COLO668 (cell line): ENCODE results near the gene MAPKBP1.

Experiments
- DNase-seq: peaks from one replicate; lab custom pipeline; 2025; ENCODE audit not compliant: unreplicated experiment; lab: John Stamatoyannopoulos, UW

Gene MAPKBP1

GRCh38 chr15:41806291-41807181 is 32.3 kb downstream of the MAPKBP1 start:
- DNase-seq, result no peak

- no peak for DNase-seq
These were observed 34.8 kb downstream of the MAPKBP1 start for GRCh38 chr15:41809121-41809520.

DNA sequence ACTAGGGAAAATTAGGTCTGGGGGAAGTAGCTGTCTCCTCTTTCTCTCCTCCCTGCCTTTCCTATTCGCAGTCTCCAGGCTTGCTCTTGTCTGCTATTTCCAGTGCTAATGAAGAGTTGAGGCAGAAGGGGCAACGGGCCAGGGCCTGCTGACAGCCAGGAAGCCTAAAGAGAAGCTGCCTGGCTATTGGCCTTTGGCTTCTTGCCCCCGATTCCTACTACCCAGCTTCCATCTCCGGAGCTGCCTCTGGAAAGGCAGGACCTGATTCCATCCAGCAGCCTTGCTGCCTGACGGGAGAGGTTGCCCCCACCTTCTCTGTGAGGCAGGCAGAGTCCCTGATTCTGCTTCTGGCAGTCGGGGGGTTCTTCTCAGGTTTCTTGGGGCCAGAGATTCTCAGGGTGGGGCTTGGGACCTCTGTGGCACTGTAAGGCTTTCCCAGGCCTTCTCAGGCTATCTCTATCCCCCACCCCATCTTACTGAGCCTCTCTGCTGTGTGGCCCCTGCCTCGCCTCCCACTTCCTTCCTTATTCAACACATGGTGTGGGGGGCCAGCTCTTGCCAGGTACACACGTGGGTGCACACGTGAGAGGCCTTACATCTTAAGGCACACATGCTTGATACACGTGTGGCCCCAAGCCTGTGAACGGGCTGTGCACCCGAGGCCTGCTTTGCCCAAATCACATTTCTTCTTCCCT is 35.4 kb downstream of the MAPKBP1 start:
- no peak for DNase-seq

GRCh38 chr15:41810651-41811431 is 36.6 kb downstream of the MAPKBP1 start:
- no peak for DNase-seq

- DNase-seq, result peak; percentile 78
These were observed 37.3 kb downstream of the MAPKBP1 start for GRCh38 chr15:41811432-41812195.

DNA sequence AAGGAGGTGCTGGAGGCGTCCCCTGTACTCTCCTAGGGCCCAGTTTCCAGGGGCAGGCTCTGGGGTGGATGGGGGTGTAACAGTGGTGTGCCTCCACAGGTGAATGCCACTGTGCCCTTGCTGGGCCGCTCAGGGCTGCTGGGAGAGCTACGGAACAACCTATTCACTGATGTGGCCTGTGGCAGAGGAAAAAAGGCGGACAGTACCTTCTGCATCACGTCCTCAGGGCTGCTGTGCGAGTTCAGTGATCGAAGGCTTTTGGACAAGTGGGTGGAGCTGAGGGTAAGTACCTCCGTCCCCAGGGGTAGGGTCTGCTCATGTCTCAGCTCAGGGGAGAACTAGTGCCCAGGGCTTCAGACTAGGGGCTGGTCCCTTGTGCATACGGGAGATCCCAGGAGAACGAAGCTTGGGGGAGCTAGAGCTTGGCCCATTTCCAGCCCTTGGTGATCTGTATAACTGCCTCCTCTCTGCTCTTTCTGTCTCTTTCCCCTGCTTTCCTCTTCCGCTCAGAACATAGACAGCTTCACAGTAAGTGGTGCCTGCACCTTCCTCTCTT is 38.6 kb downstream of the MAPKBP1 start:
- no peak for DNase-seq

DNA sequence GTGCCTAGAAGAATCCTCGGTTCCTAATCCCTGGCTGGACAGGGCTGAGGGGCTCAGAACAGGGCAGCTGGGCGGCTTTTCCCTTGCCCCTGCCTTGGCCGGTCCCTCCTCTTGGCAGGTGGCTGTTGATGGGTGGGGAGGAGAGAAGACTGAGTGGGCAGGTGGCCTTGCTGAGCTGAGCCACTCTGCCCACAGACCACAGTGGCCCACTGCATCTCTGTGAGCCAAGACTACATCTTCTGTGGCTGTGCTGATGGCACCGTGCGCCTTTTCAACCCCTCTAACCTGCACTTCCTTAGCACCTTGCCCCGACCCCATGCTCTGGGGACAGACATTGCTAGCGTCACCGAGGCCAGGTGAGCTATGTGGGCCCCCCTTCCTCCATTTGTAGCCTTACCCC is 39.1 kb downstream of the MAPKBP1 start:
- no peak for DNase-seq

DNA sequence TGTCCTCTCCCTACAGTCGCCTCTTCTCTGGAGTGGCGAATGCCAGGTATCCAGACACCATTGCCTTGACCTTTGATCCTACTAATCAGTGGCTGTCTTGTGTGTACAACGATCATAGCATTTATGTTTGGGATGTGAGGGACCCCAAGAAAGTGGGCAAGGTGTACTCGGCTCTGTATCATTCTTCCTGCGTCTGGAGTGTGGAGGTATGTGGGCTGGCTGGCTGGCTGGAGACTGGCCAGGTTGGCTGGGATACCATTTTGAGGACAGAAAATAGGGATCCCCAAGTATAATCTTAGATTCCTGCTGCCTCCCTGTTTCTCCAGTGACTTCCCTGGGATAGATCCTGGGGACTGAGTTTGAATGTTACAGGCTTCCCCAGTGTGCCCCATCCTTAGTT is 40.2 kb downstream of the MAPKBP1 start:
- no peak for DNase-seq

GRCh38 chr15:41816788-41817187 is 42.5 kb downstream of the MAPKBP1 start:
- DNase-seq, result no peak

GRCh38 chr15:41817327-41817726 is 43.0 kb downstream of the MAPKBP1 start:
- no peak for DNase-seq

- no peak for DNase-seq
These were observed 43.5 kb downstream of the MAPKBP1 start for GRCh38 chr15:41817781-41818180.

DNA sequence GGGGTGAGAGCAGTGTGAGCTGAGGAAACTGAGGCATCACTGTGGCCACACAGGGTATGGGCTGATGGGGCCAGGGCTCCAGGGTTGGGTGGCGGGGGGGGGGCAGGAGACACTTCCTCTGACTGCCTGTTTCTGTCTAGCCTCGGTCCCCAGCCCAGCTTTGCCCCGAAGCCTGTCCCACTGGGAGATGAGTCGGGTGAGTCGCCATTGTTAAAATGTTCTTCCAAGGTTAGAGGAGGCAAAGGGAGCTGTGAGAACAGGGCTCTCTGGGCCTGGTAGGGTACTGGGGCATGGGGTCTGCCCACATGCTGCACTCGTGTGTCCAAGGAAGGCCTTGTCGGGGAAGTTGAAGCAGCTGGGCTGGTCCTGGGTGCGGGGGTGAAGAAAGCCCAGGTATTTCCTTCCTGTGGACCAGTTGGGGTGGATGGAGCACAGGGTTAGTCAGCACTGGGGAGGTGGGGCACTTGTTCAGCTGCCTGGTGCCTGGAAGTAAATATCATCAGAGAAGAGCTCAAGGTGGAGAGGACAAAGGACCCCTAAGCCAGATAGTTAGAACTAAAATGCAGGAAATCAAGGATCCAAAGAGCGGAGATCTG is 45.3 kb downstream of the MAPKBP1 start:
- no peak for DNase-seq

- no peak for DNase-seq
These were observed 46.6 kb downstream of the MAPKBP1 start for GRCh38 chr15:41820791-41821423.

GRCh38 chr15:41821831-41822230 is 47.5 kb downstream of the MAPKBP1 start:
- no peak for DNase-seq

- DNase-seq, result no peak
These were observed 48.2 kb downstream of the MAPKBP1 start for GRCh38 chr15:41822471-41822870.

DNA sequence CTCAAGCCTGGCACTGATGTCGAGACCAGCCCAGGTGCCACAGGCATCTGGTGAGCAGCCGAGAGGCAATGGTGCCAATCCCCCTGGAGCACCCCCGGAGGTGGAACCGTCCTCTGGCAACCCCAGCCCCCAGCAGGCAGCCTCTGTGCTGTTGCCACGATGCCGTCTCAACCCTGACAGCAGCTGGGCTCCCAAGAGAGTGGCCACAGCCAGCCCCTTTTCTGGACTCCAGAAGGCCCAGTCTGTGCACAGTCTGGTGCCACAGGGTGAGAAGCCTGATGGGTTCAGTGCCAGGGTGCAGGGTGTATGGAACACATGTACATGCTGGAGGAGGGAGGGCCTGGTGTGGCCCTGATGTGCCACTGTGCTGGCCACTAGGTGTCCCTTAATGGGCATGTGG is 48.7 kb downstream of the MAPKBP1 start:
- DNase-seq, result no peak

DNA sequence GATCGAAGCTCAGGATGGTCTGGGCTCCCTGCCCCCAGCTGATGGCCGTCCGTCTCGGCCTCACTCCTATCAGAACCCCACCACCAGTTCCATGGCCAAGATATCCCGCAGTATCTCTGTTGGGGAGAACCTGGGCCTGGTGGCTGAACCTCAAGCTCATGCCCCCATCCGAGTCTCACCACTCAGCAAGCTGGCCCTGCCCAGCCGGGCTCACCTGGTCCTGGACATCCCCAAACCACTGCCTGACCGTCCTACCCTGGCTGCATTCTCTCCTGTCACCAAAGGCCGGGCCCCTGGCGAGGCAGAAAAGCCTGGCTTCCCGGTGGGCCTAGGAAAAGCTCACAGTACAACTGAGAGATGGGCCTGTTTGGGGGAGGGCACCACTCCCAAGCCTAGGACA is 49.2 kb downstream of the MAPKBP1 start:
- no peak for DNase-seq

DNA sequence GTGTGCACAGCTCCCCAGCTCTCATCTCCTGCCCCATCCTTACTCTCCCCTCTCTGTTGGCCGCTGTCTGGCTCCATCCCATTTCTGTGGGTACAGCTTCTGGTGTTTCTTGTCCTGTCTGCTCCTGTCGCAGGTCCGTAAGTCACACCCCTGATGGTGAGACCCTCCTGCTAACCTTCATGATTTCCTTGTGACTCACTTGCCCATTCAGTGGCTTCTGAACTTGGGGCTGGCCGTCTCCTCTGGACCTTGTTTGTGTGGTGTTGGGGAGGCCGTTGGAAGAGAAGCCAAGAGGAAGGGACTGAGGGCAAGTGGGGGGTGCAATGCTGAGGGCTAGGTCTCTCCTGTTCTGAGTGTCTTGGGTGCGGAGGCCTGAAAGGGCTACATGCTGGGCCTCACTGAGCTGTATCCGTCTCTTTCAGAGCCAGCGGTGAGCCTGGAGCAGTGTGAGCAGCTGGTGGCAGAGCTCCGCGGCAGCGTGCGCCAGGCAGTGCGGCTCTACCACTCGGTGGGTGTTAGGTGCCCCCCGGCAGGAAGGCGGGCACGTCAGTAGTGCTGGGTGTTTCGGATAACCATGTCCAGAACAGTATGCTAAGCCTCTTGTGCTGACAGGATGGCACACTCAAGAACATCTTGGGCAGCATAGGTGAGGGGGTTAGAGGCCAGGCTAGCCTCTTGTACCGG is 49.9 kb downstream of the MAPKBP1 start:
- no peak for DNase-seq

DNA sequence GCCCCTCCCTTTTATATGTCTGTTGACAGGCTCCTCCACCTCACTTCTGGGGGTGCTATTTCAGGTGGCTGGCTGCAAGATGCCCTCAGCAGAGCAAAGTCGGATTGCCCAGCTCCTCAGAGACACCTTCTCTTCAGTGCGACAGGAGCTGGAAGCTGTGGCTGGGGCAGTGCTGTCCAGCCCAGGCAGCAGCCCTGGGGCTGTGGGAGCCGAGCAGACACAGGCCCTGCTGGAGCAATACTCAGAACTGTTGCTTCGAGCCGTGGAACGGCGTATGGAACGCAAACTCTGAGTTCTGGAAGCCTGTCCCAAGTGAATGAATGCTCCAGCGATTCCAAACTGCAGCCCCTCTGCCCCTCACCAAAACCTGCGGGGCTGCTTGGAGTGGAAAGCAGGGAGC is 50.9 kb downstream of the MAPKBP1 start:
- DNase-seq, result no peak
